Epithelial cell of prostate (primary cell): ENCODE data around the gene SLC44A3.
"Not testable (repeated sequence)": the region's sequence is repeated elsewhere in the genome, so short reads cannot be mapped to it uniquely, and the experiment has no call there.

Experiments used
- DNase-seq: peaks from one replicate; pipeline ENCODE4 v3.0.0-alpha.2; 2011; ENCODE audit warnings: low read depth, low spot score
- H3K27ac ChIP-seq: fragments of 450-650 bp; 2 replicates; pipeline ENCODE4 v1.5.1; 2017; ENCODE audit warnings: mild to moderate bottlenecking

The SLC44A3 gene

GRCh38 chr1:94927405-94928175 lies 107.4 kb downstream of the SLC44A3 start:
- peak overlapping the region; percentile 69 for H3K27ac ChIP-seq
- DNase-seq = no peak

GRCh38 chr1:94928293-94928939 lies 108.3 kb downstream of the SLC44A3 start:
- no peak overlapping the region for H3K27ac ChIP-seq
- DNase-seq = no peak

GRCh38 chr1:94929351-94930217 lies 109.4 kb downstream of the SLC44A3 start:
- DNase-seq = no peak

GRCh38 chr1:94931254-94931841 lies 111.2 kb downstream of the SLC44A3 start:
- H3K27ac ChIP-seq = no peak overlapping the region
- no peak for DNase-seq

More at GRCh38 chr1:94929351-94930217, 109.4 kb downstream of the SLC44A3 start:
- no peak overlapping the region for H3K27ac ChIP-seq

- H3K27ac ChIP-seq = no peak overlapping the region
- no peak for DNase-seq
Measured at GRCh38 chr1:94934551-94934950, 114.4 kb downstream of the SLC44A3 start.

- H3K27ac ChIP-seq = no peak overlapping the region
- no peak for DNase-seq
Measured at GRCh38 chr1:94935034-94935433, 114.9 kb downstream of the SLC44A3 start.

- DNase-seq = no peak
- no peak overlapping the region for H3K27ac ChIP-seq
Measured at GRCh38 chr1:94935476-94935875, 115.3 kb downstream of the SLC44A3 start.

- H3K27ac ChIP-seq = no peak overlapping the region
- DNase-seq = no peak
Measured at GRCh38 chr1:94936861-94937620, 116.9 kb downstream of the SLC44A3 start.

GRCh38 chr1:94937820-94938219 lies 117.7 kb downstream of the SLC44A3 start:
- no peak for DNase-seq
- H3K27ac ChIP-seq = no peak overlapping the region

- no peak for DNase-seq
- no peak overlapping the region for H3K27ac ChIP-seq
Measured at GRCh38 chr1:94940738-94941137, 120.6 kb downstream of the SLC44A3 start.

GRCh38 chr1:94941480-94941879 lies 121.3 kb downstream of the SLC44A3 start:
- DNase-seq, H3K27ac ChIP-seq: not testable (repeated sequence)

GRCh38 chr1:94942171-94943128 lies 122.3 kb downstream of the SLC44A3 start:
- no peak for DNase-seq
- no peak overlapping the region for H3K27ac ChIP-seq
